Measurements from ENCODE around the gene DPP10.

Gene DPP10

DNA sequence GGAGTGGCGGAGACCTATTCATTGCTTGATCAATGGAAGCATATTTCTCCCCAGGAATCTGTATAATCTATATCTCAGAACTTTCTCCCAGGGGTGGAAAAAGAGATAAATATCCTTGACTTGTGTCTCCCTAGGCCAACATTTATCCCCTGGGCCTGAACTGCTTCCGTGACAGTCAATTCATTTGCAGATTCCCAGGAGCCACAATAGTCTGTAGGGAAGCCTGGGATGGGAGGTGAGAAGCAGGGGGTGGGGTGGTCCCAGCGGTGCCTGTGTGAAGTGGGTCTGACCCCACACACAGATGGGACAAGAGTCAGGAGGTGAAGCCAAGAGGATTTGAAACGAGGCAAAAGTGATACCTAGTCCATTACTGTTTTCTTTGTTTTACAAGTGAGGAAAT lies 166.8 kb downstream of the DPP10 start:
- DNase-seq (ENCODE audit: low read depth): no peak

DNA sequence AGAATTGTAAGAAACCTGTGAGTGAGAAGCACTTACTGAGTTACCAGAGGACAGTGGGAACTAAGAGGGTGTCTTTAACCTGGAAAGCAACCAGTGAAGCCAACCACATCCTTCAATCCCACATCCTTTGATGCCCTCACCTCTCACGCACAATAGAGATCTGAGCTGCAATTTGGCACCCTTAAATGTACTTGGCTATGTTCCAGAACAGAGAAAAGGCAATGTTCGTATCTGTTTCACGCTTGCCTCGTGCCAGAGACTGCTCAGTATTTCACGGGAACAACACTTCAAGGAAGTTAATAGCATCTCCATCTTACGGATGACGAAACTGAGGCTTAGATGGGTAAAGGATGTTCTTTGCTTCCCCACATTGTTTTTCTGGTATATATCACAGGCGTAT lies 167.4 kb downstream of the DPP10 start:
- no peak for DNase-seq (ENCODE audit: low read depth)

DNA sequence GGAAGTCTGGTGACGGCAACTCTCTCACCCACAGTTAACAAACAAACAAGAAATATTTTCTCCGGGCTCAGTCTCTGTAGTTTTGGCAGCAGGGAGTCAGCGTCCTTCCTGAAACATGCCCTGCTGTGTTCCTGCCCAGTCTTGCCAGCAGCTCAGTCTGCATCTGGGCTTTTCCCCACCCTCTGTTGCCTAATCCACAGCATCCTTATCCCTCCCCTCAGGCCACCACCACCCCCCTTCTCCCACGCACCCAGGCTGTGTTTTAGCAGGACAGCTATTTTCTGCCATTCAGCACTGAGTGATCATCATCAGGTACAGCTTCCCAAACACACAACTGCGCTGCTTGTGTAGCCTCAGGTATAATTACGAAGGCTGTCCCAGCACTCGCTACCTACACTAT lies 168.2 kb downstream of the DPP10 start:
- no peak for DNase-seq (ENCODE audit: low read depth)

DNA sequence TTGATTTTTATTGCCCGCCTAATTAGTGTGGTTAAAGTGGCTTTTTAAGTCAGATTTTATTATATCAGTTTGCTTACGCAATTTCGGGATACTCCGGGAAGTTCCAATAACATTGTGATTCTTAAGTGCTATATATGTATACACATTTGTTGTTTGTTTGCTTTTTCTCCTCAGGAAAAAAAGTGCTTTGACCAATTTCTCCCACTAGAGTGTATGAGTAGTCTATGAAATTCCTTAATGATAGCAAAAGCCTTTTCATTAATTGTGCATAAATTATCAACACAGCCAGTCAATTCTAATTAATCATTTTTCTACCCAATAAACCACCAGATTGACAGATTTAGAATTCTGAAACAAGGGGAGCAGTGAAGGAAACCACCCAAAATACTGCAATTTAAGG lies 172.2 kb downstream of the DPP10 start:
- no peak for DNase-seq (ENCODE audit: low read depth)

DNA sequence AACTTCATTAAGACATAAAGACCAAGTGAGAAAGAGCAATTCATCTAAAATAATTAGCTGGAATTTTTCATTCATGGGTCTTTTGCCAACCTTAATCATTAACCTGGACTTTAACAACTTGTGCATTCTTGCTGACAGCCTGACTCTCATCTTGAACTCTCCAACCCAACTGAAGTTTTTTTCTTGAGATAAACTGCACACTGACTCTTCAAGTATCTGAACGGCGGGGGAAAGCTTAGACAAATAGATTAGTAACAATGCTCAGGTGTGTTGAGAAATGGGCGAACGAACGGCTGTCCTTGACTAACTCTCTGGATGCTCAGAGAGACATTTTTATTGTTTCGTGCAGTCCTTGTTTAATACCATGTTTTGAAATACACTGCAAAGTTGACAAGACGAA lies 186.0 kb downstream of the DPP10 start:
- no peak for DNase-seq (ENCODE audit: low read depth)

DNA sequence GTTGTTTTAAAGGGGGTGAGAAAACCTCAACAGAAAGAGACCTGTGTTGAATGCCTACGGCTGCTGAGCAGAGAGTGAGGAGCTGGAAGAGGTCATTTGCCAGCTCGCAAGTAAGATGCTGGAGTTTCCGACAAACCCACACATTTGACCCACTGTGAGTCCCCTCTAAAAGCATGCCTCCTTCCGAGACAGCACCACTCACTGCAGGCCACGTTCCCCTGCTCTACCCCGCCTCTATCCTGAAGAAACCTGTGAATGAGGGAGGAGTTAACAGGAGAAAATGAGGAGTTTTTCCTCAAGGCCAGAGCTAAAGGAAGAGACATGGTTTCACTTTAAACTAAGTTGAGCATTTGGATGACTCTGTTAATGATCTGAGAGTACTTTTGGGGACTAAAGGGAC lies 188.7 kb downstream of the DPP10 start:
- DNase-seq (ENCODE audit: low read depth): no peak

DNA sequence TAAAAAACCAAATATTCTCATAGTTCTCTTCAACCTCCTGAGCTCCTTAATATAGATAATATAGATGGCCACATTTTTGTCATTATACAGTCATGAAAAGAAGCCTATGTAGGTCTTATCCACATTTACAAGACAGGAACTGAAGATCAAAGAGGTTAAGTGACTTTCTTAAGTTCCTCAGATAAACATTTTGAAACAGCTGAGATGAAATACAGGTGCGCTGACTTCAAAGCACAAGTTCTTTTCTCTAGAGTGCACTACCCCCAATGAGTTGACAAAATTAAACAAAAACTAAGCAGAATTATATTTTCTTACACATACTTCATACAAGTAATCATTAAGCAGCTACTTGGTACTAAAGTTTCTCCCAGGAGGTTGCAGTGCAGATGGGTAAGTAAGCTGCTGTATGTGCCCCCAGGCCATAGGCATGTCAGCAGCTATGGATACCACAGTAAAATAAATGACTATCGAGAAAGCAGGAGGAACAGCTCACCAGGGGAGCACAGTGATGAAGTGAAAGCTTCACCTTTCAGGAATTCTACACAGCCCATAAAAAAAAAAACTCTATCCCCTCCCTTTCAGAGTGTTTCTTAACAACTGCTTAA lies 199.8 kb downstream of the DPP10 start:
- no peak for DNase-seq (ENCODE audit: low read depth)

DNA sequence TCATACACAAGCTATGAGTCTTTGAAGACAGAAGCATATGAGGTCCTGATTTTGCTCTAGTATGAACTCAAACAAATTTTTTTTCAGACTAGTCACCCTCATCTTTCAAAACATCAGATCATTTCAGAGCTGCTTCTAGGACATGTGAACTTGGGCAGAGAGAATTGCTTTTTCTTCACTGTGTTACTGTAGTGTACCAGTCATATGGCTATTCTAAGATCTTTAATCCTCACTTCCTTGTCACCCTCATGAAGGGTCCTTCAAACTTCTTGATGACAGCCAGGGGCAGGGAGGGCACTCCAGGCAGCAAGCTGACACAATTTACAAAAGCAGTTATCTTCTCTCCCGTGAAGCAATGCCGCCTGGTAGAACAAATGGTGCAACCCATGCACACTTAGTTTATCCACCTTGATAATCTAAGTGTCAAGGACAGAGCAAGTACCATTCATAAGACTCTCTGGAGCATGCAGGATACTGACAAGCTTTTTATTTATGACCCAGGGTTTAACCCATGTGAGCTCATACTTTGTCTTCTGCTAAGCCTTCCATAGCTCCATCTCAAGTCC lies 200.6 kb downstream of the DPP10 start:
- DNase-seq (ENCODE audit: low read depth): no peak

DNA sequence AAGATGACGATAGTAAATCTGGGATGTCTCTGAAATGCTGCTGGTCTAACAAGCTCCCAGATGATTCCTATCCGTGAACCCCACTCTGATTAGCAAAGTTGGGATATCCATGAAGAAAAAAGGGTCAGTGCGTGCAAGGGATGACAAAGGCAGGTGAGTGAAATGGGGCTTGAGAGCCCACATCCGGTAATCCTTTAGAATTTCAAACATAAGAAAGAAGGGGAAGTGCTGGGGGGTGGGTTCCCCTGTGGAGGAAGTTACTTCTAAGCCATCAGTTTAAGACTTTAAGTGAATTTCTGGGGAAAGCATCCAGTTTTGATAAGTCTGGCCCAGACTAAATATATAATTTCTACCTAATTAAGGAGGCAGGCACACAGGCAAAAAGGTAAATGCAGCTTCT lies 209.5 kb downstream of the DPP10 start:
- DNase-seq (ENCODE audit: low read depth): no peak

DNA sequence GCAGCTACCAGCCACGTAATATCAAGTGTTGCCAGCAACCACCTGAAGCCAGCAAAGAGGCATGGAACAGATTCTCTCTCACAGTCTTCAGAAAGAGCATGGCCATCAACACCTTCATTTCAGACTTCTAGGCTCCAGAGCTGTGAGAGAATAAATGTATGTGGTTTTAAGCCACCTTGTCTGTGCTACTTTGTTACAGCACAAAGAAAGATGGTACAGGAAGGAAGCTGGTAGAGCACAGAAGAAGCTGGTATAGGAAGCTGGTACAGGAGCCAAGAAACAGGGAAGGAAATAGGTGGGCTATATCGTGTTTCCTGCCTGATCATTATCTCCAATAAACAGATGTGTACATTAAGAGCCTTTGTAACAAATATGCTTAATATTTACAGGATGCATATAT lies 217.4 kb downstream of the DPP10 start:
- DNase-seq (ENCODE audit: low read depth): no peak

DNA sequence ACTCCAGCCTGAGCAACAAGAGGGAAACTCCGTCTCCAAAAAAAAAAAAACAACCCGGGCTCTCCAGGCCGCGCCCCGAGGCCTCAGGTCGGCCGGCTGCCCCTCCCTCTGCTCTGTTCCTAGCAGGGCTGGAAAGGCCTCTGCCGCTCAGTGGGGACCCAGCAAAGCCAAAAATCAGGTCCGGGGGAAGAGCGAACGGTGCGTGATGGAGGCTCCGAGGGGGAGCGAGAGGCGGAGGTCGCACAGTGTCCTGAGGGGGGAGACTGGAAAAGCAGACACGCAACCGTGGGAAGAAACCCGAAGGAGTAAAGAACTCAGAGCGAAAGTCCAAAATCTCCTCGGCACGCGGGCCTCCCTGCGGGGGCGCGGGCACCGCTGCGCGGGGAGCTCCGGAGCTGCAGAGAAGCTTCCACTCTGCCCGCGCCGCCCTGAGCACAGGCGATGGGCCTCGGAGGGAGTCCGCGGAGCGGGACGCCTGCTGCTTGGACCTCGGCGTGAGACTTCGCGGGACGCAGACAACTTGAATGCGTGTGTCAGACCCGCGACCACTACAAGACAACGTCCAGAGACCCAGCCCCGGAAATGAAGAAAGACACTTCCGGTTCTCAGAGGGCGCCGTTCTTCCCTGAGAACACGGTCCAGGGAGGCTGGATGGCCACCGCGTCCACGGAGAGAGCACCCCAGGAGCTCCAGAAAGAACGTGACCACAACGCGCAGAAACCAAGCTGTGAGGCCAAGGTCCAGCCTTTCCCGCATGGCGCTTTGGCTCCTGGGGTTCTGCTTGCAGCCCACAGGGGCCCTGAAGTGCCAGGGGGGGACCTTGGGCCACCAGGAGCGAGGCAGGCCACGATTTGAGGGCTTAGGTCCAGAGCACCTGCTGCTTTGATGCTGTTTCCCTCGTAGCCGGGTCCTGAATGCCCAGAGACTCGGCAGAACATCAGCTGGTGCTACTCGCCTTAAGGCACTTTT lies 219.8 kb downstream of the DPP10 start:
- DNase-seq (ENCODE audit: low read depth): no peak

DNA sequence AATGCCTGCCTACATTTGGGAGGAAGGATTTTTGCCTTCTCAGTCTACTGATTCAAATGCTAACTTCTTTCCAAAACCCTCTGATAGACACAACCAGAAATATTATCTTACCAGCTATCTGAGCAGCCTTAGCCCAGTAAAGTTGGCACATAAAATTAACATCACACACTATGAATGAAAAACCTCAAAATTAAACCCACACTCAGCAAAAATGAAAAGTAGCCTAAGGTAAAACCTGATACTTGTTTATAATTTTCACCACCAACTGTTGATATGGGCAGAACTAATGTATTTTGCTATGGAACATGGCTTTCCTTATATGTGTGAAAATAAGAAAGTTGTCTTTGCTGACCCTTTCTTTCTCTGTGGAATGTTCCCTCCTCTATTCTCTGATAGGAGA lies 226.0 kb downstream of the DPP10 start:
- no peak for DNase-seq (ENCODE audit: low read depth)

DNA sequence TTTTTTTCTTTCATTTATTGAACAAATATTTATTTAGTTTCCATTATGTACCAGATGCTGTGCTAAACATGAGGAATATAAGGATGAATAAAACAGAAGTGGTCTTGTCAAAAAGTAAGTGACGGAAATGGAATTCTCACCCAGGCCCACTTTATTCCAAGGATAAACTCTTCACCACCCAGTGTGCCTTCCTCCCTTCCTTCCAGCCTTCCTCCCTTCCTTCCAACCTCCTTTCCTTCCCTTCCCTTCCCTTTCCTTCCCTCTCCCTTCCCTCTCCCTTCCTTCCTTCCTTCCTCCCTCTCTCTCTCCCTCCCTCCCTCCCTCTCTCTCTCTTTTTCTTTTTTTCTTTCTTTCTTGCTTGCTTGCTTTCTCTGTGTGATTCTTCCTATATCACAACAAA lies 240.8 kb downstream of the DPP10 start:
- DNase-seq (ENCODE audit: low read depth): no peak

DNA sequence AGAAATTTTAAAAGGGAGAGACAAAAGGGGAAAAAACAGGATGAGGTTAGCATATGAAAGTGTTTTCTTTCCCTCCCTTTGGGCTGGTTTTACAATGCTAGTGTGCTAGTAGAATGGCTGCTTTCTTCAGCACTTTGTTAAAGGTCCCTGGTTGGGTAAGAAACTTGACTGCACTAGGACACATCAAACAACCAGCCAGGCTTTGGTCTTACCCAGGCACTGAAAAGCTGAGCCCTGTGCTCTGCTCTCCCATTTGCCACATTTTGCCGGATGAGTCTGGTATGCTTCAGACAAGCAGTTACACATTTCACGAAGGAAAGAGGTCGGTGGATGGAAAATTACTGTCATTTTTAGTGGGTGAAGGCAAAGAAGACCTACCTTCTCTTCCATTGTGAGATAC lies 242.0 kb downstream of the DPP10 start:
- no peak for DNase-seq (ENCODE audit: low read depth)

DNA sequence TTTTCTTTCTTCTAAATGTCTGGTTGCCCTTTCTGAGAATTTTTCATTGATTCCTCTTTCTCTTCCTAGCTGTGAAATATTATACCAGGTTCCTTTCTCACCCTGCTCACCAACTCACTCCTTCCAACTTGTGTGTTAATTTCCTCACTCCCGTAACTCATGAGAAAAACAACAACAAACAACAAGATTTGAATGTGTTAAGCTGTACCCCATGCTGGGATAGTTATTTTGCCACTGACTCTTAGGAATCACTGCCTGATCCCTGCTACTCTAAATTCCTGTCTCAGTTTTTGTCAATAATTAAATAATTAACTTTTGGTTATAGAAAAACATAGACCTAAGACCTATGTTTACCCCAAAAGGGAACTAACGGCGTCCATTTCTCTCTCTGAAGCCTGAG lies 242.7 kb downstream of the DPP10 start:
- no peak for DNase-seq (ENCODE audit: low read depth)

DNA sequence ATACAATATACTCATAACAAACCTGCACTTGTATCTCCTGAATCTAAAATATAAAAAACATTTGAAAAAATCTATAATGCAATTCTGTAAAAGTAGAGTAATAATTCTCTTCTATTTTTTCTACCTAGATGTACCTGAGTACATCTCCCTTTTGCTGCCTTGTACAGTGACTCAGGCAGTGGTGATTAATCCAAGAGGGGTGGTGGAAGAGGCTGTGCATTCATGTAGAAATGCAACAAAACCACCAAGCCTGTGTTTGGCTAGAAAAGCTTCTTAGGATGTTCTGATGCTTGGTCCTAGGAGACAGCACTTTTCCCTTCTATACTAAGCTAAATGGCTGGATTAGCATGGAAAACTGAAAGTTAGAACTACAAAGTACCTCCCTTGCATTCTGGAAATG lies 245.8 kb downstream of the DPP10 start:
- DNase-seq (ENCODE audit: low read depth): no peak

DNA sequence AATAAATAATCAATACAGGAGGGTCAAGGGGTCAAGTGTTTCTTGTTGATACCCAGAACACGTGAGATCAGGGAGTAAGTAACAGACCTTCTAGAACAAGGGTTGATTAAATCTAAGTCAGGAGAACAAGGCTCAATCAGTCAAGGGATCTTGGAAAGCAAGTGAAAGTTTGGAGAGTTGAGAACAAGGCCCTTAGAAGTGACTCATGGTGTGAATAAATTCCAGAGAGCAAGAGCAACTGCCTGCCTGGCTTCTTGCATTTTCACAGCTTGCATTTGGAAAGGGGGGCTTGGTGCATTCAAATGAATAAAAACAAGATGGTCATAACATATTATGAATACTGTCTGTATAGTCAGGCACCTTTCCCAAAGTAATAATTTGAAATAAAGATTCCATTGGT lies 256.1 kb downstream of the DPP10 start:
- DNase-seq (ENCODE audit: low read depth): no peak

DNA sequence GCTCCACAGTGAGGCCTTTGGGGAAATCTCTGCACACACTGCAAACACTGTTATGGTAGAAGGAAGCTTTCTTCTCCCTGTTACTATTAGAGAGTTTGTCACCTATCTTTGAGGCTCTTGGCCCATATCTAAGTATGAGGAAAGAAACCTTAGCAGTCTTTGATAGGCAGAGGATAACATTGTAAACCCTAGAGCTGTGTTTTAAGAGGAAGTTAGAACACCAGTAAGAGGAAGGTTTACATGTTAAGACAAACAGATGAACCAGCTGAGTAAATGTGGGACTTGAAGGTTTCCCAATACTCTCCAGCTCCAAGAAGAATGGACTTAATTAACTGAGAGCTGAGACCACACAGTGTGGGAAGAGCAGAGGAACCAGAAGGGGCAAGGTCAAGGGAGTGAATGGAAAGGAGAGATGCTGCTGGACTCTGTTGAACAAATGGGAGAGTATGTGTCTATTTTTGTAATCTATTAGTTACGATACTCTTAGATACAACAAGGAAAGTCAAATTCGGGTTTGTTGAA lies 257.0 kb downstream of the DPP10 start:
- no peak for DNase-seq (ENCODE audit: low read depth)

DNA sequence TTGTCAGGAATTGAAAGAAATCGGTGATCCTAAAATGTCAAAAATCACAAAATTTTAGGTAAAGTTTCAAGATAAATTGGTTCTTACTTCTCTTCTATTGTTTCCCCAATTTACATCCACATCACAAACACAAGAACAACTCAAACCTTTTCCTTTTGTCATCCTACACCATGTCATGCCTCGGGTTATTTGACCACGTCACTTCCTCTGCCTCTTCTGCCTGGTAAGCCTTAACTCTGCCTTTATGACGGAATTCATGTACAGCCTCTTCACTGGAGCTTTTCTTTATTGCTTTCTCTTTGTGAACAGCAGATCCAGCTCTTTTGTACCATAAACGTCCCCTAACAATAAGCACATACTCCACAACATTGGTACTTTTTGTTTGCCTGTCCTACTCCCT lies 258.0 kb downstream of the DPP10 start:
- no peak for DNase-seq (ENCODE audit: low read depth)

DNA sequence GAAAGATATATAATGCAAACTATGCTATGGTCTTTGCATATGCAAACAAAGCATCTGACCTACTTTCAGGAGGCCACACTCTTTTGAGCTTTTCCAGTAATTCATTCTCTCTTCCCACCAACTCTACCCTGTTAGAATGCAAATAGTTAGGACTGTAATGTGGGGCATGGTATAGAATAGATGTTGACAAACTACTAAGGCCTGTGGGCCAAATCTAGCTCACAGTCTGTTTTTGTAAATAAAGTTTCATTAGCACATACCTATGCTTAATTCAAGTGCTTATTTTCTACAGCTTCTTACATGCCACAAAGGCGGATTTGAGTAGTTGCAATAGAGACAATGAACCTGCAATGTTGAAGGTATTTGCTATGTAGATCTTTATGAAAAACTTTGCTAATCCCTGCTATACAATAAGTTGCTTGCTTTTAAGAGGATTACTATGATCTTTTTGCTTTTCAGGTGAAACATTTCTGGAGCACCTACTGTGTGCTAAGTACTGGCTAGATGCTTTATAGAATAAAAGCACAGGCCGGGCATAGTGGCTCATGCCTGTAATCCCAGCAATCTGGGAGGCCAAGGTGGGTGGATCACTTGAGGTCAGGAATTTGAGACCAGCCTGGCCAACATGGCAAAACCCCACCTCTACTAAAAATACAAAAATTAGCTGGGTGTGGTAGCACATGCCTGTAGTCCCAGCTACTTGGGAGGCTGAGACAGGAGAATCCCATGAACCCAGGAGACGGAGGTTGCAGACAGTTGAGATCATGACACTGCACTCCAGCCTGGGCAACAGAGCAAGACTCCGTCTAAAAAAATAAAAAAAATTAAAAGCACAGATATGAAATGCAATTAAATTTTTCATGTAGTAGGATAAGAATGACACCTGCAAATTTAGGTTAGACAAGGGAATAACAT lies 267.8 kb downstream of the DPP10 start:
- no peak for DNase-seq (ENCODE audit: low read depth)

DNA sequence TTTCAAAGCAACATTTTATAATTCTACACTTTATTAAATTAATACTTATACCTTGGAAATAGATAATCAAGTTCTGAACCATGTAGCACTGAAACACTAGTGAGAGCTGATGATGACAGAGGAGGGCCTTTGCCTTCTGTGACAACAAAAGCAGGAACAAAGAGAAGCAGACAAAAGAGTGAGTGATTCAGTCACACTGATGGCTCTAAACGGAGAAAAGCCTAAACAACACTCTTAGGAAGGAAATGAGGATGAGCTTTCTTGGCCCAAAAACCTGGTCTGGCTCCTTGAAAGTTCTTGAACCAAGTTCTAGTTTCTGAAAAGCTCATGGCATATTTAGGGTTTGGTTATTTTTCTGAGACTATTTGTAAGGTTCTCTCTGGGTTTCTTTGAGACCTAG lies 271.9 kb downstream of the DPP10 start:
- DNase-seq (ENCODE audit: low read depth): no peak

DNA sequence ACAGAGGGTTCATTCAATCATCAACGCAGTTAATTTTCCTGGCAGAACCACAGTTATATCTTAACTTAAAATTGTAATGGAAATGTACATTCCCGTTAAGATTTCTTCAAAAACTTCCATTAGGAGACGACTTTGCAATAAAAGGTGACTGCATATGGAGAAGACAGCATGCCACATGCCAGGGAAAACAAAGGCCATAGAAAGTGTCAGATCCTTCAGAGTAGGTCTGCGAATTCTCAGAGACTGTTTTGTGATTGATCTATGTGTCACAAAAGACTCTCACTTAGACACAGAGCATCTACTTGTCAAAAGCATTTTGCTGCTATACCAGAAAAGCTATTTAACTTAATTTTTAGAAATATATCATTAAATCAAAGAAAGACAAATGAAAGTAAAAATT lies 274.6 kb downstream of the DPP10 start:
- DNase-seq (ENCODE audit: low read depth): no peak

Data from activated T-helper 1 cell treated with Interleukin-2 at 50 U/mL for 16 hours (primary cell).